HepG2 (cell line): ENCODE data around the gene TOB1. TPM values are rescaled to one million over a fixed set of nuclear protein-coding genes. Genes with fewer than 3 reads are reported as not detected.

ENCODE experiments used
- ARID4A ChIP-seq: sonication (generic); formaldehyde crosslinking; IDR thresholded peaks from 2 replicates; pipeline ENCODE4 v1.5.0; 2020; ENCODE audit warnings: mild to moderate bottlenecking, missing genetic modification reagents, borderline replicate concordance
- EP300 ChIP-seq, 3 experiments: sonication (generic) in 1 of 3; formaldehyde crosslinking in 1 of 3; IDR thresholded peaks; 2 replicates each; pipeline versions ENCODE4 v1.5.1 to v1.6.1; 2011 to 2020; ENCODE audit warnings: low read depth in 2 of 3, low read length in 2 of 3, borderline replicate concordance in 1 of 3, improper control_type of control experiment in 1 of 3, mild to moderate bottlenecking in 1 of 3, missing genetic modification reagents in 1 of 3, moderate library complexity in 1 of 3
- GTF2F1 ChIP-seq: fragments of 150-350 bp; IDR thresholded peaks from 2 replicates; pipeline ENCODE4 v1.6.1; 2014; ENCODE audit warnings: low read length
- HOXD1 ChIP-seq: sonication (generic); formaldehyde crosslinking; IDR thresholded peaks from 2 replicates; pipeline ENCODE4 v1.5.0; 2020; ENCODE audit warnings: missing genetic modification reagents
- LCORL ChIP-seq, 2 experiments: fragments of 450-650 bp in 1 of 2; sonication (generic) in 1 of 2; formaldehyde crosslinking in 1 of 2; IDR thresholded peaks; 2 replicates each; pipeline versions ENCODE4 v1.5.0 to v1.6.1; 2017 to 2020; ENCODE audit warnings: antibody characterized with exemption in 1 of 2, missing genetic modification reagents in 1 of 2
- MAX ChIP-seq: IDR thresholded peaks from 2 replicates; pipeline ENCODE4 v1.6.1; 2012; ENCODE audit warnings: inconsistent platforms
- SAFB2 ChIP-seq: sonication (generic); formaldehyde crosslinking; IDR thresholded peaks from 2 replicates; pipeline ENCODE4 v1.5.1; 2020; ENCODE audit warnings: missing genetic modification reagents, low read depth, mild to moderate bottlenecking, borderline replicate concordance
- SALL1 ChIP-seq: sonication (generic); formaldehyde crosslinking; IDR thresholded peaks from 2 replicates; pipeline ENCODE4 v1.8.0; 2022; ENCODE audit warnings: mild to moderate bottlenecking, missing genetic modification reagents
- TGIF2 ChIP-seq: IDR thresholded peaks from 2 replicates; pipeline ENCODE4 v1.6.1; 2016; ENCODE audit warnings: control low read depth, missing compliant biosample characterization
- U2AF2 ChIP-seq: fragments of 200-400 bp; formaldehyde crosslinking; IDR thresholded peaks from 2 replicates; pipeline ENCODE4 v1.6.1; 2017; ENCODE audit warnings: low read depth, mild to moderate bottlenecking, low read length
- ZBTB34 ChIP-seq: sonication (generic); formaldehyde crosslinking; IDR thresholded peaks from 2 replicates; pipeline ENCODE4 v1.8.0; 2022; ENCODE audit warnings: mild to moderate bottlenecking, missing genetic modification reagents
- ZFX ChIP-seq: sonication (generic); formaldehyde crosslinking; IDR thresholded peaks from 2 replicates; pipeline ENCODE4 v1.4.0; 2020; ENCODE audit warnings: mild to moderate bottlenecking, low read depth, missing genetic modification reagents, moderate library complexity
- ZNF251 ChIP-seq: sonication (generic); formaldehyde crosslinking; IDR thresholded peaks from 2 replicates; pipeline ENCODE4 v1.9.0; 2021; ENCODE audit warnings: mild to moderate bottlenecking, missing genetic modification reagents
- ZNF580 ChIP-seq: IDR thresholded peaks from 2 replicates; pipeline ENCODE4 v1.6.1; 2016; ENCODE audit warnings: low read depth, borderline replicate concordance
- ZNF652 ChIP-seq: IDR thresholded peaks from 2 replicates; pipeline ENCODE4 v1.6.1; 2016; ENCODE audit warnings: low read depth, borderline replicate concordance
- ZNF816 ChIP-seq: sonication (generic); formaldehyde crosslinking; IDR thresholded peaks from 2 replicates; pipeline ENCODE4 v1.8.0; 2022; ENCODE audit warnings: missing genetic modification reagents, mild to moderate bottlenecking, borderline replicate concordance
- polyA plus RNA-seq, 8 experiments: library from polyadenylated mRNA; depleted of rRNA in 3 of 8; stranded (reverse) in 7 of 8; unstranded in 1 of 8; fragments of >200 nt; fragmentation: Illumina TruSeq in 4 of 8; extraction: Trizol in 4 of 8; gene quantifications; 2 replicates each; pipeline versions ENCODE4 v1.2.1 to v1.2.3, GENCODE V29; 2011 to 2016; ENCODE audit warnings: low read depth in 4 of 8, missing spikeins in 1 of 8, mixed read lengths in 1 of 8; ENCODE audit not compliant: insufficient read depth in 1 of 8
- total RNA-seq, 5 experiments: library from RNA; depleted of rRNA; stranded (reverse); fragments of >200 nt; fragmentation: Illumina TruSeq; extraction: Trizol; gene quantifications; 2 replicates each; pipeline ENCODE4 v1.2.3, GENCODE V29; 2016; ENCODE audit warnings: low read depth in 1 of 5
- TF ChIP-seq, protein P1 (sequence below): sonication (generic); formaldehyde crosslinking; IDR thresholded peaks from 2 replicates; pipeline ENCODE4 v1.9.0; 2021; ENCODE audit warnings: missing genetic modification reagents, mild to moderate bottlenecking, borderline replicate concordance
- TF ChIP-seq, protein P2 (sequence below): IDR thresholded peaks from 2 replicates; pipeline ENCODE4 v1.6.1; 2016; ENCODE audit warnings: control low read depth

The TOB1 gene
- total and polyA plus RNA-seq, 2 of the 13 experiments (the other 11 are each of a cell fraction or from before 2014, with no cell fraction given) = 21.9 to 57.7 TPM

DNA sequence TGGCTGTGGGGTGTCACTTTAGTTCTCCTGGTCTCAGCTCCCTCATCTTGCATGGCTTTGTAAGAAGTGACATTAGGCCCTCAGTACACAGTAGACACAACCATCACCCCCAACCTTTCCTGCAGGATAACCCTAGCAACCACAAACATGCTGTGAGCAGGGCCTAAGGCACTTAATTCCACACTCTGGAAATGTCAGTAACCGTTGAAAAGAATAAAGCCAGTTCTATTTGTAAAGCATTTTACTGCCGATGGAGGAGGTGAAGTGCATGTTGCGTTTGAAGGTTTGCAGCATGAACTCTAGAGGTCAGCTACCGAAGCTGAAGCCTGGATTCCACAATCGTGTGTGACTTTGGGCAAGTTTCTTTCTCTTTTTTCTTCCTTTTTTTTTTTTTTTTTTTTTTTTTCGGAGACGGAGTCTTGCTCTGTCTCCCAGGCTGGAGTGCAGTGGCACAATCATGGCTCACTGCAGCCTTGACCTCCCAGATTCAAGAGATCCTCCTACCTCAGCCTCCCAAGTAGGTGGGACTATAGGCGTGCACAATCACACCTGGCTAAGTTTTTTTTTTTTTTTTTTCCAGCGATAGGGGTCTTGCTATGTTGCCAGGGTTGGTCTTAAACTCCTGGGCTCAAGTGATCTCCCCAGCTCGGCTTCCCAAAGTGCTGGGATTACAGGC lies 26.1 kb upstream of the TOB1 start (continued):
- TF ChIP-seq ARID4A (CRISPR knock-in tag) (no peak), ZBTB34 (CRISPR knock-in tag) (no peak), ZNF580 (no peak), LCORL (IDR thresholded peaks at IDR 0.05) (no peak), LCORL (CRISPR knock-in tag; IDR thresholded peaks at IDR 0.05) (no peak), EP300 (IDR thresholded peaks at IDR 0.05; ENCODE audit: low read depth in 2 of 2, low read length in 2 of 2) (0 out of 4 replicates have a peak, but pooled peaks of 1 of the 2 experiments have one; percentile 19), EP300 (CRISPR knock-in tag; IDR thresholded peaks at IDR 0.05; ENCODE audit: borderline replicate concordance) (no peak), GTF2F1 (no peak), ZNF251 (no peak), TGIF2 (CRISPR knock-in tag) (peak; percentile 53; the same call in 1 of the 2 replicates), ZNF652 (CRISPR knock-in tag) (no peak), ZFX (peak; percentile 27; the same call in 1 of the 2 replicates), SAFB2 (no peak), MAX (no peak; the same call in 1 of the 2 replicates), SALL1 (CRISPR knock-in tag) (no peak; the same call in 1 of the 2 replicates), ZNF816 (no peak), HOXD1 (CRISPR knock-in tag) (no peak), U2AF2 (no peak)
- TF ChIP-seq, protein P1, sequence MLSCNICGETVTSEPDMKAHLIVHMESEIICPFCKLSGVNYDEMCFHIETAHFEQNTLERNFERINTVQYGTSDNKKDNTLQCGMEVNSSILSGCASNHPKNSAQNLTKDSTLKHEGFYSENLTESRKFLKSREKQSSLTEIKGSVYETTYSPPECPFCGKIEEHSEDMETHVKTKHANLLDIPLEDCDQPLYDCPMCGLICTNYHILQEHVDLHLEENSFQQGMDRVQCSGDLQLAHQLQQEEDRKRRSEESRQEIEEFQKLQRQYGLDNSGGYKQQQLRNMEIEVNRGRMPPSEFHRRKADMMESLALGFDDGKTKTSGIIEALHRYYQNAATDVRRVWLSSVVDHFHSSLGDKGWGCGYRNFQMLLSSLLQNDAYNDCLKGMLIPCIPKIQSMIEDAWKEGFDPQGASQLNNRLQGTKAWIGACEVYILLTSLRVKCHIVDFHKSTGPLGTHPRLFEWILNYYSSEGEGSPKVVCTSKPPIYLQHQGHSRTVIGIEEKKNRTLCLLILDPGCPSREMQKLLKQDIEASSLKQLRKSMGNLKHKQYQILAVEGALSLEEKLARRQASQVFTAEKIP (CRISPR knock-in tag) = no peak
- TF ChIP-seq, protein P2, sequence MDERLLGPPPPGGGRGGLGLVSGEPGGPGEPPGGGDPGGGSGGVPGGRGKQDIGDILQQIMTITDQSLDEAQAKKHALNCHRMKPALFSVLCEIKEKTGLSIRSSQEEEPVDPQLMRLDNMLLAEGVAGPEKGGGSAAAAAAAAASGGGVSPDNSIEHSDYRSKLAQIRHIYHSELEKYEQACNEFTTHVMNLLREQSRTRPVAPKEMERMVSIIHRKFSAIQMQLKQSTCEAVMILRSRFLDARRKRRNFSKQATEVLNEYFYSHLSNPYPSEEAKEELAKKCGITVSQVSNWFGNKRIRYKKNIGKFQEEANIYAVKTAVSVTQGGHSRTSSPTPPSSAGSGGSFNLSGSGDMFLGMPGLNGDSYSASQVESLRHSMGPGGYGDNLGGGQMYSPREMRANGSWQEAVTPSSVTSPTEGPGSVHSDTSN = no peak
